LNCAP (cell line): Measurements from ENCODE around the gene LPP.

Experiments
- CTCF ChIP-seq: fragments of 450-650 bp; IDR thresholded peaks from 2 replicates; pipeline ENCODE4 v1.5.1; 2017; ENCODE audit warnings: mild to moderate bottlenecking

LPP gene

GRCh38 chr3:188776447-188776846 lies 622.5 kb downstream of the LPP start:
- no peak for TF ChIP-seq CTCF

DNA sequence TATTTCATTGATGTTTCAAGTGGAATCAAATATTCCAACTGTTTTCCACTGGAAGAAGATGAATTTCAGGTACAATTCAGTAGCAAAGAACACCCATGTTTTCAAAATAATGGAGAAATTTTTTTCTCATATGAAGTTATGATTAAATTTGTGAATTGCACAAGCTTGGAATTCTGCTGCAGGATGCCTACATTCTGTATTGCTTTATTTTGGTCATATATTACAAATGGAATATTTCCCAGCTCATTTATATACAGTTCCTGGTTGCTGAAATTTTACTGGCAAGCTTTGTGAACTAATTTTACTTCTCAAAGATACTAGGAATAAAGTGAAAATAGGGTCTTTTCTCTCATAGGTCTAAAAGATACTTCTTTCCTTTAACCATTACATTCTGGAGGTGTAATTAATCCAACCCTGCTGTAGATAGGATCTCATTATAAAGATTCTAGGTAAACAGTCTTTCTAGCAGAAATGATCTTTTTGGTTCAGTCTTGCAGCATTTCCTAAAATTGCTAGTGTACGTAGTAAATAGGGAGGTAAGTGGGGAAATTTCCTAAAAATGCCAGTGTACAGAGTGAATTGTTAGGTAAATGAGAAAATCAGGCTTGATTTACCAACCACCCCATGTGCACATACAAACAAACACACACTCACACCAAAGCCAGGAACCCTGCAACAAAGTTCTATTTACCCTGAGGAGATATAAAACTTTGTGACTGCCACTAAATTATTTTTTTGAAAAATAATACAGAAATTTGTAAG lies 624.3 kb downstream of the LPP start:
- no peak for TF ChIP-seq CTCF

DNA sequence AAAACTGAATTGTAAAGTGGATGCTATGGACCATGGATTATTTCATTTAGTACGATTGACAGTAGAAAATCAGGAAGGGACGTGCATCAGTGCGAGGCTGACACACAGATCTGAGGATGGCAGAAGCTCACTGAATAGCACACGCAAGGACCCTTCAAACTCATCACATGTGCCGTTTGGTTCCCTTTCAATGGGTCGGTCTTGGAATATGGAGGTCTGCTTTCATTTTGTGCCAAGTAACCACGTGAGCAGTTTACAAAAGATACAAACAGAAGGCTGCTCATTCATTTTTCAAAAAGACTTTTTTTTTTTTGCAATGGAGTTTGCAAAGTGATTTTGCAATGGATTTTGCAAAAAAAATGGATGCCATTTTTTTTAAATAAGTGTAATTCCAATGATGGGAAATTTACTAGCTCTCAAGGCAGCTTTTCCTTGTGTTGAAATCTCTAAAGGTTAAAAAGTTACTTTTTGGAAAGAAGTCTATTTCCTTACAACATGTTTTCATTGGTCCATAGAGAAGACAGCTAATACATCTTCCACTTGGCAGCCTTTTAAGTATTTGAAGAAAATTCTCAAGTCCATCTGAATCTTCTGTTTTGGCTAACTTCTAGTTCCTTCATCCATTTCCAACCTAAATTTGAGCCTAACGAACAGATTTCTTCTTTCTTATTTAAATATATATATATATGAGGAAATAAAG lies 625.5 kb downstream of the LPP start:
- no peak for TF ChIP-seq CTCF

GRCh38 chr3:188780193-188781147 lies 626.5 kb downstream of the LPP start:
- TF ChIP-seq CTCF, result no peak

- TF ChIP-seq CTCF, result no peak
Observed at GRCh38 chr3:188782613-188783124, 628.7 kb downstream of the LPP start.

- TF ChIP-seq CTCF, result no peak
Observed at GRCh38 chr3:188786424-188786823, 632.5 kb downstream of the LPP start.

DNA sequence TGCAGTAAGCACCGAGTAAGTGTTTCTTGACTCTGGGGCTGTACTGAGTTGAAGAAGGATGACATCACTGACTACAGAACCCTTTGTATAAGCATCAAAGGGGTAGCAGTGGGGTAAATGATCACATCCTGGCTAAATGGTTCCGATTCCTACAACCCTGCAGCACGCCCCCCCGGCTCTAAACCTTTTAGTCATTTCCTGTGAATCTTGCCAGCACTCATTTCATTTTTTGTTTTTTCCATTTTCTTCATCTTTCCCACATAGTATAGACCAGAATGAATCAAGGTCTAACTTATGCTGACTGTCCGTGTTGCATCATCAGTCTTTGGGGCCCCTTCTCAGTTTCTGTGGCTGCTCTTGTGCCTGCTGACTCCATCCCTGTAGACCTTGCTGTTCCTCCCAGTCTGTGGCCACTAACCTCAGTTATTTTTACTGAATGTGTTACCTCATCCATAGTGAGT lies 634.7 kb downstream of the LPP start:
- no peak for TF ChIP-seq CTCF
